ENCODE measurements around the gene TWF2.

TWF2 gene

DNA sequence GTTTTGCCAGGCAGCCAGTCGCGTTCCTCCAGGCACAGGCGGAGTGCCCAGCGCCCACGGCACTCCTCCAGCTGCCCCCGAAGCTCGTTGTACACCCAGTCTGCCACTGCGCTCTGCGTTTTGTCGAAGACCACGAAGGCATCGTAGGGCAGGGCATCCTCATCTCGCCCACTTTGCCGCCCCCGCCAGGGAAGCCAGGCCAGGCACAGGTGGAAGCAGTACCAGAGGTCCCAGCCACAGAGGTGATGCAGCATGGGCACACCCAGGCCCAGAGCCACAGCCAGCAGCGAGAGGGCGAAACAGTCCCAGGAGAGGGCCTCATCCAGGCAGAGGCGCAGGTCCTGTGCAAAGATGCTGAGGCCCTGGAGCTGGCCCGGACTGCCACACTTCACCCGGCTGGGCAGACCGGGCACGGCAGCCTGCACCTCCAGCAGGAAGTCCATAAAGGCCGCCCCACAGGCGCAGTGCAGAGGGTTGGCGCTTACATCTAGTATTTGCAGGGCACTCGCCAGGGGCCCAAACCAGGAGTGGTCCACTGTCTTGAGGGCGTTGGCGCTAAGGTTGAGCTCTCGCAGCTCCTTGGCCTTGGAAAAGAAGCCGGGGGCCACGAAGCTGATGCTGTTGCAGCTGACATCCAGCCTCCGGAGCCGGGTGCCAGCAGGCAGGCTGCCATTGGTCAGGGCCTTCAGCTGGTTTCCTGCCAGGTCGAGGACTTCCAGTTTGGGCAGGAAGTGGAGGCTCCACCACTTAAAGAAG, 17.2 kb downstream of the TWF2 start:
- no peak for FAIRE-seq

DNA sequence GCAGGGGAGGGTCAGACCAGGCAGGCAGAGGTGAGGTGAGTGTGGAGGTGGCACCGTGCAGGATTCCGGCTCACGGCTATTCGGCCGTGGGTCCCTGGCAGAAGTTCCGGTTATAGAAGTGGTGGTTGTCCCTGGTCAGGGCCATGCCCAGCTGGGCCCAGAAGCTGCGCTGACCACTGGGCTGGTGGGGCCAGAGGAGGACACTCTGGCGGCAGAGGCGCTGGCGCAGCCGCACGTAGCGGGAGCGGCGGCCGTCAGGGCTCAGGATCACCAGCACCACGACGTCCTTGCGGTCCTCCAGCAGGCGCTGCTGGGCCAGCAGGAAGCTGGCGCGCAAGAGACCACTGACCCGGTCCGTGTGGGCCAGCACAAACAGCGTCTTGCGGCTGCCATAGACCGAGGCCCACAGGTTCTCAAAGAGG, 17.8 kb downstream of the TWF2 start:
- no peak for FAIRE-seq

DNA sequence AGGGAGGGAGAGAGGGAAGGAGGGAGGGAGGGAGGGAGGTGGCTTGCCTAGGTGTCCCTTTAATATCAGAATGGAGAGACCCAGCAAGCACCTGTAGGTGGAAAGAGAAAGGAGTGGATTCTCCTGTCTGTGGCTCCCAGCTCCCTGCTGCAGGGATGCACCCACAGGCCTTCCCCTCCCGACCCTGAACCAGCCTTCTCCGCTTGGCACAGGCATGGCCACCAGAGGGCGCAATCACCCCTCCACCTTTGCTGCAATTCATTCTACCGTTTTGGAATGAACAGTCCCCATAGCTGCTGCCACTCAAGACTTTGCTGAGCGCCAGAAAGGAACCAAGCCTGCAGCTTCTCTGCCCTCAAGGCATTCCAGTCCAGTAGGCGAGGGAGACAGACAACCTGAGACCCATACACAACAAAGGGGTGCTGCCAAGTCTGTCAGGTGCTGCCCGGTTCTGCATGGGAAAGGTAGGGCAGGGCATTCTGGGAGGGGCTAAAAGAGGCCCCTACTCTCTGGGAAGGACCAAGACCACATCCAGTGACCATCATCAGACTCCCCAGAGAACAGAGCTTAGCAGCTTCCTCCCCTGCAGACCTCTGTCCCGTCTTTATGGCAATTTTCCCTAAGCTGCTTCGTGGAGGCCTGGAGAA, 18.5 kb downstream of the TWF2 start:
- FAIRE-seq = no peak

DNA sequence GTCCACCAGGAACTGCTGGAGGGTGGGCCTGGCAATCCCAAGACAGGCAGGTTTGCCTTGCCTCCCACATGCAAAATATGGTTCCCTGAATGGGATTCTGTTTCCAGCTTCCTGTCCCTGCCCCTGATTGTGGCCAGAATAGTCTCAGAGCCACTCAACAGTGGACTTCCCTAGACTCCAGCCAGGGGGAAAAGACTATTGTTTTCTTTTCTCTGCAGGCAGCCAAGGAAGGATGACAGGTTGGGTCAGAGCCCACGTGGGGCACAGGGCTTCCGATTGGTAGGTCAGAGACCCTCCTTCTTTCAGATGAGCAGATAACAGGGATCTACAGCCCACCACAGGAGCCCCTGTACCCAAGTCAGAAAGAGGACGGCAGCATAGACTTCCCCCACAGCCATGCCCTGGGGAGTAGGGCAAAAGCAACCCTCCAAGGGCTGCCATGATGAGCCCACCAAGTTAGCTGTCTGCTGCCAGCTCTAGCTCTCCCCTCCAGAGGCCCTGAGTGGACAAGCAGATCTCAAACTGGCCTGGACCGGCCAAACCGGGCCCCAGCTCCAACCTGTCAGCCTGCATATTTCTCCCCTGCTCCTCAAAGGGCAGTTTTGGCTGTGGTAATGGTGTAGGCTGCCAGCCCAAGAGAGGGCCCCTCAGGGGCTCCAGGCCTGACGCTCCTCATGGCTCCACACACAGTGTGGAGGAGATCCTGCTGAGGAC, 19.9 kb downstream of the TWF2 start:
- FAIRE-seq = no peak

DNA sequence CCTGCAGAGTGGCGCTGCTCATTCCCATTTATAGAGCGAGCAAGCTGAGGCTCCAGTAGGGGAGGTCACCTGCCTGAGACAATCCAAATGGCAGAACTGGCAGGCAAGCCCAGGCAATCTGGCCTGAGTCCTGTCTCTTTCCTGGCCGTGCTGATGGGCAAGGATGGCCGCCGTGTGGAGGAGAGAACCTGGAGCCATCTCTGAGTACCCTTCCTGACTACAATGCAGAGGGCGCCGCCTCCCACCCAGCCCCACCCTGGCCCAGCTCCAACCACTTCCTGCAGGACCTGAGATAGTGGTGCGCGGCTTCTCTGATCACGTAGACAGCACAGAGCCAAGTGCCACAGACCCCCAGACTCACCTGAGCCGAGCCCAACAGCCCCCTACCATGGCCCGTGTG, 20.5 kb downstream of the TWF2 start:
- no peak for FAIRE-seq

DNA sequence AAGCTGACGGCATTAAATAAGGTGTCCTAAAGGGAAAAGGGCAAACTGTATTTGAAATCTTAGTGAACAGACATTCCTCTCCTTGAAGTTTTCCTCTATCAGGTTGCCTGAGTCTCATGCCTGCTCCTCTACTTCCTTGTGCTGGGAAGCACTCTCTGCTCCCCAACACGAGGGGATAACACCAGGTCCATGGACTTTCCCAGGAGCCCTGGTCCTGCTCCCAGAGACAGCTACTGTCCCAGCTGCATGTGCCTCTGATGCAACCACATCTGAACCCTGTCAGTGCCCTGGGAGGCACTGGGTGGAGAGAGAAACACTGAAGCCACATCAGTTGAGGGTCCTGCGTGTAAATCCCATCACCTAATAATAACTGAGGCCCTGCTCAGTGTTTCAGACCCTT, 20.9 kb downstream of the TWF2 start:
- no peak for FAIRE-seq

DNA sequence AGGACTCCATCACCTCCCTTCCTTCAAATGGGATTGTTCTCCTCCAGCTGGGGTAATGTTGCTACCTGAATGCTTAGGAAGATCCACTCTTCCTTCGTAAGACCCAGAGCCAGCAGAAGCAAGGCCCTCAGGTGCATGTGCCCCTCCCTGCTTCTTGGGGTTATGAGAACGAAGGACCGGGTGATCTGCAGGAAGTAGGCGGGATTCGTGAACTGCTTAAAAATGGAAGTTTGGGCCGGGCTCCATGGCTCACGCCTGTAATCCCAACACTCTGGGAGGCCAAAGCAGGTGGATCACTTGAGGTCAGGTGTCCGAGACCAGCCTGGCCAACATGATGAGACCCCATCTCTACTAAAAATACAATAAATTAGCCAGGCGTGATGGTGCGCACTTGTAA, 21.6 kb downstream of the TWF2 start:
- FAIRE-seq = no peak

DNA sequence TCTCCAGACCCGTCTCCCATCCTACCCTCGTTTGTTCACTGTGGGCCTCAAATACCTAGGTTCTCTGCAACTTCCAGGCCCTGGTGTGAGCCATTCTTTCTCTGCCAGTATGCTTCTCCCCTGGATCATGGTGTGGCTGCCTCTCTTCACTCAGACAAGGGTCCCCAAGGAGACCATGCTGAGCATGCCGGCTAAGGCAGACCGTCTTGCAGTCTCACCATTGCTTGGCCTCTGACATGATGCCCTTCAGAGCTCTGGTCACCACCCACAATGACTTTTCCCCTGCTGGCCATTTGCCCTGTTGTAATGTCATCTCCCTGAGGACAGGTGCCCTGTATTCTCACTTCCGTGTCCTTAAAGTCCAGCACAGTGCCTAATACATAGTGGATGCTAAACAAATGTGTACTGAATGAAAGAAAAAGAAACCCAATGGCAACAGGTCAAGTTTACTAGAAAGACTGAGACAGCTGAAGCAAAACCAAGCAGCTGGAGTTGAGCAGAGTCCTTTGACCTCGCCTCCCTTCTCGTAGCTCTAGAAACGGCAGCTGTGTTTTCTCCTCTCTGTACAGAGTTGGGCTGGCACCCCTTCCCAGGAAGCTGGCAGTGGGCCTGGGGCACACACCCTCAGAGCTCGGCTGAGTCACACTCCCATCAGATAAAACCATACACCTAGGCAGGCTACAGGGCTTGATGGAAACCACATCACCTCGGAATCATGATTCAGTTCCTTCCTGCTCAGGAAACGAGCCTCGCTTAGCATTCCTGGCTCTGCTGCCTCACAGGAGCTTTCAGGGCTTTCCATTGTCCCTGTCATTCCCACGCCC, 22.2 kb downstream of the TWF2 start:
- no peak for FAIRE-seq

DNA sequence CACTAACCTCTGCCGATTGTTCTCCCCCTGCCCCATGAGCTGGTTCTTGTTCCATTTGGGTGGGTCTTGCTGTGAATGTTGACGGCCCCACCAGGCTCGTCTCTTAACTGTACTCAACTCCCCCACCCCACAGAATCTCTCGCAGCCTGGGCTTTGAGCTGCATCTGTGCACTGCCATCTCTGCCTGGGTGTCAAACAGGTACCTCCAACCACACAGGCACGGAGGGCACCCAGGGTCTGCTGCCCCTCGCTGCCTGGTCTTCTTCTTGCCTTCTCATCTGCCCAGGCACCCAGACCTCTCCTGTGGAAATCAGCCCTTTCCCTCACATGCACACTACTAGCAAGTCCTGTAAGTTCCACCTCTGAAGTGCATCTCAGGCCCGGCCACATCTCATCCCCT, 23.6 kb downstream of the TWF2 start:
- FAIRE-seq = no peak

DNA sequence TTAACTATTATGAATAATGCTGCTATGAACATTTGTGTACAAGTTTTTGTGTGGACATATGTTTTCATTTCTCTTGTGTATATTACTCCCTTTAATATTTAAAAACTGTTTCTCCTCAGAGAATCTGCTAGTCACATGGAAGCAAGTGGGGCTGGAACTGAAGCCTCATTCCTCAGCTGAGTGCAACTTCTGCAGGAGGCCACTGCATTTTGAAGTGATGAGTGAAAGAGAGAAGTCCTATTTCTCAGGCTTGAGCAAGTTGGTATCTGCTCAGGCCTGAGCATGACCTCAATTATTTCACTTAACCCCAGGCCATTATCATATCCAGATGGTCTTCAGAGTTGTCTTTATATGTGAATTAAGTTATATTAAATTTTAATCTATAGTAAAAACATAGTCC, 25.1 kb downstream of the TWF2 start:
- FAIRE-seq = no peak

DNA sequence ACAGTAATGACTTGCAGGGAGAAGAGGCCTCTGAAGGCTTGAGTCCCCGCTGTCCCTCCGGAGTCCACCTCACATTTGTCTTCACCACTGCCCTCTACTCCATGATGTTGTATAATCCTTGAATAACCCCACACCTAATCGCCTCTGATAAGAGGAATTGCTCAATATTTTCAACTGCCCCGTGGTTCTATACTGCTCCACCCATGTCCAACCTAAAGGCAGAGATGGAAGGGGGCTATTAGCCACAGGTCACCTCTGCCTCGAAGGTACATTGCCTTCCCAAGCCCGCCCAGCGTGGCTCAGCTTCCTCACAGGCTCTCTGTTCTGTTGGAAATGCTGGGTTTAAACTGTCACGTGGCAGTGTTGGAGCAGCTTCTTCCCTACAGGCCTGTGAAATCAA, 26.0 kb downstream of the TWF2 start:
- FAIRE-seq = no peak

DNA sequence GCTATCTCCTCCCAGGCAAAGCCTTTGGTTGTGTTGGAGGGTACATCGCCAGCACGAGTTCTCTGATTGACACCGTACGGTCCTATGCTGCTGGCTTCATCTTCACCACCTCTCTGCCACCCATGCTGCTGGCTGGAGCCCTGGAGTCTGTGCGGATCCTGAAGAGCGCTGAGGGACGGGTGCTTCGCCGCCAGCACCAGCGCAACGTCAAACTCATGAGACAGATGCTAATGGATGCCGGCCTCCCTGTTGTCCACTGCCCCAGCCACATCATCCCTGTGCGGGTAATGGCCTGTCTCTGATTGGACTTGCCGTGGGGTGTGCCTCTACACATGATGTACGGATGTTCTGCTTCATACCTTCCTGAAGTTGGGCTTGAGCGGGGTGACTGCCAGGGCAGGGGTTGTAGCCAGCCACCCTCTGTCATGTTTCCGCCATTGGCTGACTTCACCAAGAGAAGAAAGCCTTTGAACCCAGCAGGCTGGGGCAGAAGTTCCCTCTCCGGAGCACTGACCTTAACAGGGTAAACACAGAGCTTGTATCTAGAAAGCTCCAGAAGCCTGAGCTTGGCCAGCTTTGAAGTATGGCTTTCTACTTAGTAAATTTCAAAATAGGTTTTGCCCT, 27.6 kb downstream of the TWF2 start:
- FAIRE-seq = no peak

DNA sequence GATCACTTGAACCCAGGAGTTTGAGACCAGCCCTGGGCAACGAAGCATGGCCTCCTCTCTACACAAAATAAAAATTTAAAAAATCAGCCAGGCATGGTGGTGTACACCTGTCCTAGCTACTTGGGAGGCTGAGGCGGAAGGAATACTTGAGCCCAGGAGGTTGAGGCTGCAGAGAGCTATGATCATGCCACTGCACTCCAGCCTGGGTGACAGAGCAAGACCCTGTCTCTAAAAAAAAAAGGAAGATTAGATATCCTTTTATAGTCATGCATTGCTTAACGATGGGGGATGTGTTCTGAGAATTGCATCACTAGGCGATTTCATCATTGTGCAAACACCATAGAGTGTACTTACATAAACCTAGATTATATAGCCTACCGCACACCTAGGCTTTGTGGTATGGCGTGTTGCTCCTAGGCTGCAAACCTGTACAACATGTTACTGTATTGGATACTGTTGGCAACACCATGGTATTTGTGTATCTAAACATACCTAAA, 28.4 kb downstream of the TWF2 start:
- no peak for FAIRE-seq

DNA sequence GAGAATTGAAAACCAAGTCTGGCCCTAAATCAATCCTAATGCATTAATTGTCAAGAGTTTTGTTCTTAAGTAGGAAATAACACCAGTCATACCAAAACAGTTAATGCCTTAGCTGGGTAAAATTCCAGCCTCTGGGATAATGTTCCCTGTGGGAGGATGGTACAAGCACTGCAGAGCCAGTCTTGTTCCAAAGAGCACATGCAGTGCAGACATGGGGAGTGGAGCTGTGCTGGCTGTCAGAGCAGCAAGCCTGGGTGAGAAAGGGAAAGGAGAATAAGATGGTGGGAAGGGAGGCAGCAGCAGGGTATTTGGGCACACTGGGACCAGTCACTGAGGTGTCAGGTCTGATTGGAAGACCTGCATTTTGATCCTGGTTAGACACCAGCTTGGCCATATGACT, 28.9 kb downstream of the TWF2 start:
- no peak for FAIRE-seq

DNA sequence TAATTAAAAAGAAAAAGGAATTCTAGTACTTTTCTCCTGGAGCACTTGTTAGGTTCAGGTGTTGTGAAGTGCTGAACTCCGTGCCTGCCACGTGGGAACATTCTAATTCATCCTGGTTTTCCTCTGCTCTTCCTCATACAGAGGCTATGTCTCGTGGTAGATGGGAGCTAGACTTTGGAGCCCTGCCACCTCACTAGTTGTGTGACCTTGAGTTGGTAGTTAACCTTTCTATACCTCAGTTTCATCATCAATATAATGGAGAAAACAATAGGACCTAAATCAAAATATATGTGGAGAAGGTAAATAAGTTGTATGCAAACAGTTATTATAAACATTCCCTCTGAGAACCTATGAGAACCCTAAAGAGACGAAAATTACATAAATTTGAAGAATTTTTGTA, 30.4 kb downstream of the TWF2 start:
- no peak for FAIRE-seq

DNA sequence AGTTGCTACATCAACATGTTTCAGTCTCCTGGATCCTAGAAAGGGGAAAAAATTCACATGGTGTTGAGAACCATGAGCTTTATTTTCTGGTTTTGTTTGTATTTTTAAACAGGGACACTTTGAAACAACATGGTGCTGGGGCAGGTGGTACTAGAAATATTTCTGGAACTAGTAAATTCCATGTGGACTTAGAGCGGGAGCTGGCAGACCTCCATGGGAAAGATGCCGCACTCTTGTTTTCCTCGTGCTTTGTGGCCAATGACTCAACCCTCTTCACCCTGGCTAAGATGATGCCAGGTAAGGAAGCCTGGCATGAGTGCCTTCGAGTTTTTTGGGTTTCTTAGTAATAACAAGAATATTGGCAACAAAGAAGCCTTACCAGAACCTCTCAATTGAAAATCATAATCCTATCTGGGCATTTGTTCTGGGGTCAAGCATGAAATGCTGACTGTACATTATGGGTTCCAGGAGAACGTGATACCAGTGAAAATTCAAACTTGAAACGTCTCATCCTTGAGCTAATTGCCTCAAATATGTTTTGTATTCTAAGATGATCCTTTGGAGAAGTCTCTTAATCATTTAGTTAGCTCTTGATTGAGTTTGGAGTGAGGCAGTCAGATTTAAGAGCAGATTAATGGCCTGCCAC, 33.1 kb downstream of the TWF2 start:
- no peak for FAIRE-seq

DNA sequence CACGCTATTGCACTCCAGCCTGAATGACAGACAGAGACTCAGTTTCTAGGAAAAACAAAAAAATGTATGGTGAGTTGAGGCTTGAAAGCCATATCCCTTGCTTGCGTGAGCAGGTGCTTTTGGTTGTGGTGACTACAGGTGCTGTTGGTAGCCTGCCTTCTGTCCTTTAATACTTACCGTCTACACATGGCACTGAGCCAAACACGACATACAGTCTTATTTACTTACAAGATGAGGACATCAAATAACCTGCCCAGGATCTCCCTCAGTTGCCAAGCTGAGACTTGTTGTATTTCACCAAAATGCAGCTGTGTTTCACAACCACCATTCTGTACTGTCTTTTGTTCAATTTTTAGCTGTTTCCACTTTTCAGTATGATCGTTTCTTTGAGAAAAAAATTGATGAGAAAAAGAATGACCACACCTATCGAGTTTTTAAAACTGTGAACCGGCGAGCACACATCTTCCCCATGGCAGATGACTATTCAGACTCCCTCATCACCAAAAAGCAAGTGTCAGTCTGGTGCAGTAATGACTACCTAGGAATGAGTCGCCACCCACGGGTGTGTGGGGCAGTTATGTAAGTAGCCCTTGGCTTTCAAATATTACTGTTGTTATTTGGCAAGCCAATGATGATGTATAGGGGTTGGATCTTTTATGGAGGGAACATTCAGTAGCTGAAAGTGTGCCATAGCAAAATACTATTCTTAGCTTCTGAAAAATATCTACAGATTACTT, 34.5 kb downstream of the TWF2 start:
- no peak for FAIRE-seq

DNA sequence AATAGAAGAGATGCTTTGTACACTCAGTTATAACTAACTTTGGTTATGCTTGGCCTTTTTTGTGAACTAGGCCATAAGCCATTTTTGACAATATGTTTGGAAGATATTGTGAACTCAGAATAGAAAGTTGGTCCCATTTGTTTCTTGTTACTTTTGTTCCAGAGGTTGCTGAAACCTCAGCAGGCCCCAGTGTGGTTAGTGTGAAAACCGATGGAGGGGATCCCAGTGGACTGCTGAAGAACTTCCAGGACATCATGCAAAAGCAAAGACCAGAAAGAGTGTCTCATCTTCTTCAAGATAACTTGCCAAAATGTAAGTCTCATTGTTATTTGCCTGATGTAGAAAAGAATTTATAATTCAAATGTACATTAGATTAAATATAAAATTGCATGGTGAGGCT, 35.3 kb downstream of the TWF2 start:
- no peak for FAIRE-seq

DNA sequence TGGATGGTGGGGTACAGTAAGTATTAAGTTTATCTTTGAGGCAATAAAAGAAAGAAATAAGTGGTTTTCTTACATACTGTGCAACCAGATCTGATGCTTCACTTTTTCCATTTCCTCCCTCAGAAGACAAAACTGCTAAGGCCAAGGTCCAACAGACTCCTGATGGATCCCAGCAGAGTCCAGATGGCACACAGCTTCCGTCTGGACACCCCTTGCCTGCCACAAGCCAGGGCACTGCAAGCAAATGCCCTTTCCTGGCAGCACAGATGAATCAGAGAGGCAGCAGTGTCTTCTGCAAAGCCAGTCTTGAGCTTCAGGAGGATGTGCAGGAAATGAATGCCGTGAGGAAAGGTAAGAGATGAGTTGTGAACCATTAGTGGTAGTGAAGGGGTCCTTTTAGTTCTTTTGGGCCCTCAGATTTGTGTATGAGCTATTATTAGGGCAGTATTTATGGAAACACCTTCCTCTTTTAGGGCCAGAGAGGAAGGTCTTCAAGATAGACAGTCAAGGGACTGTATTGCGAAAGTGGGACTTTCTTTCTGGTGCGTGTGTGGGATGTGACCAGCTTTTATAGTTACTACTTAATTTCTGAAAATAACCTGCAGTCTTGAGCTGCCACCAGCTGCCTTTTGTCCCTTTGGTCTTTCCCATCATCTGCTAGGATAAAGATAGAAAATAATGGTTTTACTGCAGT, 36.4 kb downstream of the TWF2 start:
- no peak for FAIRE-seq

DNA sequence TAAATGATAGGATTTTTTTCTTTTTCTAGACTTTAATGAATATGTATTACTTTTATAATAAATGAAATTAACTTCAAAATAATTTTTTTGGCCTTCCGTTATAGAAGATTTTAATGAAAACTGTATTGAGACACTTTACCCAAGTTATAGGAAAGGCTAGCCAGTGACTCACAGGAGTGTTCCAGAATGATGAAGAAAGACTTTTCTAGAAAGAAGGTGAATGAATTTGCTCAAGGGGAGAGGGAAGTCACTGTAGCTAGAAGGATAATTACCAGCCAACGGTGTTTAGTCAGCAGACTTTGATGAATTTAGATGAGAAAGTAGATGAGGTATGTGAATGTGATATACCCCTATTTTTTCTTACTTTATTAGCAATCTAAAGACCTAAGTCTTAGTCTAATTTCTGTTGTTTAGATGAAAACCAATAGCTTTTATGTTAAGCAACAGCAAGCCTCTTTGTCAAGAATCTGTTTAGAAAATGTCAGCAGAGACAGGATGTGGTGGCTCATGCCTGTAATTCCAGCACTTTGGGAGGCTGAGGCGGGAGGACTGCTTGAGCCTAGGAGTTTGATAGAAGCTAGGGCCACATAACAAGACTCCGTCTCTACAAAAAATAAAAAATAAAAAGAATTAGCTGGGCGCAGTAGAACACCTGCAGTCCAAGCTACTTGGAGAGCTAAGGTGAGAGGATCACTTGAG, 37.8 kb downstream of the TWF2 start:
- no peak for FAIRE-seq
